KMS-11 (cell line): ENCODE results near the gene LENG9.
"Not testable (repeated sequence)": the region's sequence is repeated elsewhere in the genome, so short reads cannot be mapped to it uniquely, and the experiment has no call there.

Experiments used
- H2AFZ ChIP-seq: fragments of 200-600 bp; sonication (generic); 2 replicates; pipeline ENCODE4 v1.6.1; 2016; ENCODE audit warnings: antibody characterized with exemption, mixed run types, low read depth
- H3K27ac ChIP-seq: fragments of 200-600 bp; sonication (generic); 2 replicates; pipeline ENCODE4 v1.6.1; 2016; ENCODE audit warnings: mild to moderate bottlenecking, mixed run types
- H3K27me3 ChIP-seq: fragments of 200-600 bp; sonication (generic); 2 replicates; pipeline ENCODE4 v1.6.1; 2017; ENCODE audit warnings: mild to moderate bottlenecking, low read depth, mixed run types, moderate library complexity; ENCODE audit not compliant: insufficient read depth
- H3K36me3 ChIP-seq: fragments of 200-600 bp; sonication (generic); 2 replicates; pipeline ENCODE4 v1.6.1; 2017; ENCODE audit warnings: mild to moderate bottlenecking, mixed run types; ENCODE audit not compliant: insufficient read depth
- H3K4me1 ChIP-seq: fragments of 200-600 bp; sonication (generic); 2 replicates; pipeline ENCODE4 v1.6.1; 2016; ENCODE audit warnings: mild to moderate bottlenecking, low read depth, mixed run types; ENCODE audit not compliant: poor library complexity, severe bottlenecking
- H3K4me2 ChIP-seq: fragments of 200-600 bp; sonication (generic); 2 replicates; pipeline ENCODE4 v1.7.0; 2016; ENCODE audit warnings: mild to moderate bottlenecking, mixed run types
- H3K4me3 ChIP-seq: fragments of 200-600 bp; sonication (generic); IDR thresholded peaks from 2 replicates; pipeline ENCODE4 v1.6.1; 2017; ENCODE audit warnings: low read depth, low read length, mixed read lengths; ENCODE audit not compliant: insufficient read depth
- H3K79me2 ChIP-seq: fragments of 200-600 bp; sonication (generic); 2 replicates; pipeline ENCODE4 v1.6.1; 2016; ENCODE audit warnings: low read depth, mixed run types; ENCODE audit not compliant: insufficient read depth
- H3K9ac ChIP-seq: fragments of 200-600 bp; sonication (generic); 2 replicates; pipeline ENCODE4 v1.6.1; 2016; ENCODE audit warnings: mild to moderate bottlenecking, mixed run types
- H4K20me1 ChIP-seq: fragments of 200-600 bp; sonication (generic); 2 replicates; pipeline ENCODE4 v1.6.1; 2016; ENCODE audit warnings: mild to moderate bottlenecking, mixed run types; ENCODE audit not compliant: insufficient read depth
- TF ChIP-seq, protein P1 (sequence below): fragments of 200-600 bp; sonication (generic); conservative IDR thresholded peaks from 2 replicates; pipeline ENCODE4 v1.6.1; 2017; ENCODE audit warnings: low read depth, mild to moderate bottlenecking, antibody characterized with exemption, low read length, moderate library complexity, mixed read lengths

LENG9 gene

DNA sequence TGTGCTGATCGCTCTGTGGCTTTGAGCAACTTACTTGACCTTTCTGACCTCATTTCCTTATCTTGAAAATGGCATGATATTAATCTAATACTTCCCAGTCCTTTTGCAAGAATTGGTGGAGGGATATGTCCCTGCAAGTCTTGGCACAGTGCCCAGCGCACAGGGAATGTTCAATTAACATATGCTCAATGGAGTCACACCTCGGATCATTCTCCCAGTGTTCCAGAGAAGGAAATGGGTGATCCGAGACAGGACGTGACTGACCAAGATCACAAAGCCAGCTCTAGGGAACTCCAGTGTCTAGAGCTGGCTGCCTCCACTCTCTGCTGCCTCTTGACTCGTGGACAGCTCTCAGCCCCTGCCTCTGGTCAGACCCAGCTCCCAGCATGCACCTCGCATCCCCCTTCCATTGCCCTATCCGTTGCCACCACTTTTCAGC is 5.9 kb upstream of the LENG9 start:
- no peak overlapping the region for H3K4me2 ChIP-seq
- TF ChIP-seq, protein P1, sequence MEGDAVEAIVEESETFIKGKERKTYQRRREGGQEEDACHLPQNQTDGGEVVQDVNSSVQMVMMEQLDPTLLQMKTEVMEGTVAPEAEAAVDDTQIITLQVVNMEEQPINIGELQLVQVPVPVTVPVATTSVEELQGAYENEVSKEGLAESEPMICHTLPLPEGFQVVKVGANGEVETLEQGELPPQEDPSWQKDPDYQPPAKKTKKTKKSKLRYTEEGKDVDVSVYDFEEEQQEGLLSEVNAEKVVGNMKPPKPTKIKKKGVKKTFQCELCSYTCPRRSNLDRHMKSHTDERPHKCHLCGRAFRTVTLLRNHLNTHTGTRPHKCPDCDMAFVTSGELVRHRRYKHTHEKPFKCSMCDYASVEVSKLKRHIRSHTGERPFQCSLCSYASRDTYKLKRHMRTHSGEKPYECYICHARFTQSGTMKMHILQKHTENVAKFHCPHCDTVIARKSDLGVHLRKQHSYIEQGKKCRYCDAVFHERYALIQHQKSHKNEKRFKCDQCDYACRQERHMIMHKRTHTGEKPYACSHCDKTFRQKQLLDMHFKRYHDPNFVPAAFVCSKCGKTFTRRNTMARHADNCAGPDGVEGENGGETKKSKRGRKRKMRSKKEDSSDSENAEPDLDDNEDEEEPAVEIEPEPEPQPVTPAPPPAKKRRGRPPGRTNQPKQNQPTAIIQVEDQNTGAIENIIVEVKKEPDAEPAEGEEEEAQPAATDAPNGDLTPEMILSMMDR, result no peak

DNA sequence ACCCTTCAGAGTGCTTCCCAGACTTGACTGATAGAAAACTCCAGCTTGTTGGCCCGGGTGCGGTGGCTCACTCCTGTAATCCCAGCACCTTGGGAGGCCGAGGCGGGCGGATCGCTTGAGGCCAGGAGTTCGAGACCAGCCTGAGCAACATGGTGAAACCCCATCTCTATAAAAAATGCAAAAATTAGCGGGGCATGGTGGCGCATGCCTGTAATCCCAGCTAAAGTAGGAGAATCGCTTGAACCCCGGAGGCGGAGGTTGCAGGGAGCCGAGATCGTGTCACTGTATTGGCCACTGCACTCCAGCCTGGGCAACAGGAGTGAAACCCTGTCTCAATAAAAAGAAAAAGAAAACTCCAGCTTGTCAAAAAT is 2.5 kb upstream of the LENG9 start:
- peaks cover 18% of the 10 kb centered on the region; the same call in 1 of the 2 replicates for H3K79me2 ChIP-seq
- not testable (repeated sequence) for H3K9ac ChIP-seq, H3K4me2 ChIP-seq, H3K27ac ChIP-seq, H4K20me1 ChIP-seq, H2AFZ ChIP-seq, H3K4me1 ChIP-seq, H3K36me3 ChIP-seq, H3K4me3 ChIP-seq
- H3K27me3 ChIP-seq, result peaks cover 42% of the 10 kb centered on the region

More for the DNA sequence above, 5.9 kb upstream of the LENG9 start:
- Histone ChIP-seq H3K4me1 (no peaks in the 10 kb centered on the region), H3K9ac (no peak overlapping the region), H3K27ac (no peak overlapping the region), H3K4me3 (no peak overlapping the region), H2AFZ (no peak overlapping the region), H4K20me1 (no peaks in the 10 kb centered on the region), H3K27me3 (peaks cover 57% of the 10 kb centered on the region), H3K36me3 (no peaks in the 10 kb centered on the region), H3K79me2 (no peaks in the 10 kb centered on the region)

DNA sequence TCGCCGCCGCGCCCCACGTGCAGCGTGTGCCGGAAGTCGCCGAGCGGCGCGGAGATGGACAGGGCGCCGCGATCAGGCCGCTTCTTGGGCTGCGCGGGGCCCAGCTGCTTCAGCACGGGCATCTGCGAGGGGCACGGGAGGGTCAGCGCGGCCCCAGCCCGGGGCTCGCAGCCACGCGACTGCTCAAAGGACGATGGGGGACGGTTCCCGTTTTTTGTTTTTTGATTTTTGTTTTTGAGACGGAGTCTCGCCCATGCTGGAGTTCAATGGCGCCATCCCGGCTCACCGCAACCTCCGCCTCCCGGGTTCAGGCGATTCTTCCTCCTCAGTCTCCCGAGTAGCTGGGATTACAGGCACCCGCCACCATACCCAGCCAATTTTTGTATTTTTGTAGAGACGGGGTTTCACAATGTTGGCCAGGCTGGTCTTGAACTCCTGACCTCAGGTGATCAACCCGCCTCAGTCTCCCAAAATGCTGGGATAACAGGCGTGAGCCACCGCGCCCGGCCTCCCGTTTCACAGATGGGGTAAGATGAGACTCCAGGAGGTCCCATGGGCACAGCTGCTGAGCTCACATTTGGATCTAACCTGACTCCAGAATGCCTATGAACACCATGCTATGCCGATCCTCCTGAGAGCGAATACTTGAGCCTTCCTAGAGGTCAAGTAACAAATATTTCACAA is 2.0 kb upstream of the LENG9 start:
- H3K4me1 ChIP-seq, result peaks cover 7% of the 10 kb centered on the region
- no peak overlapping the region for H3K27ac ChIP-seq
- no peak overlapping the region for H3K4me3 ChIP-seq
- H3K27me3 ChIP-seq, result peaks cover 37% of the 10 kb centered on the region
- no peak overlapping the region for H3K9ac ChIP-seq
- TF ChIP-seq, protein P1, result no peak
- no peak overlapping the region for H3K4me2 ChIP-seq
- H2AFZ ChIP-seq, result no peak overlapping the region
- no peaks in the 10 kb centered on the region for H4K20me1 ChIP-seq
- no peaks in the 10 kb centered on the region for H3K36me3 ChIP-seq
- peaks cover 23% of the 10 kb centered on the region; the same call in 1 of the 2 replicates for H3K79me2 ChIP-seq

DNA sequence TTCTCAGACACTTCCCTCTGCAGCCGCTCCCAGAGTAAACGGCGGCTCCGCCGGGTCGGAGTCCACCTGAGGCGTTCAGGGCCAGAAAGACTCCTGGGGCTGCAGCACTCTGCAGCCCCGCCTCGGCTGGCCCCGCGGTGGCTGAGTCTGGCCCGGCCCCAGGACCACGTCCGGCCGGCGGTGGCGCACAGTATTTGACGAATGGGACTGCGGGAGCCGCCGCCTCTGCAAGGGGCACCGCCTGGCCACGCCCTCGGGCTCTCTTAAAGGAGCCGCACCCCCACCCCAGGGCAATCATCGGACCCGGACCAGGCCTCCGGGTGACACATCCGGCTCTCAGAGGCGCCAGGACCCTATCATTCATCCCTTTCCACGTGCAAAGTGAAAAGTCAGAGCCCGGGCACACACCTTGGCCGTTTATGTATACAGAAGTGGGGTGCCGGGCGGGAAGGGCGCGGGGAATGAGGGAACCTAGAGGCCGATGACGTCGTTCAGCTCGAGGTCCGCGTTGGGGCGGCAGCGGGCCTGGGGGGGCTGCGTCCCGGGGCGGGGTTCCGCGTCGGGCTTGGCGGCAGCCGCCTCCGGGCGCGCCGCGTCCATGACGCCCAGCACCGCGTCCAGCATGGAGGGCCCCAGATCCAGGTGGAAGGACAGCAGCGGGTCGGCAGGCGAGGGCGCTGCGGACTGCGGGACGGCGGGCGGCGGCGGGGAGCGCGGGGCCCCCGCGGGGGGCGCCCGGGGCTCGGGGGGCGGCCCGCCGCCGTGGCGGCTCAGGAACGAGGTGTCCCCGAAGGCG is 1.2 kb upstream of the LENG9 start:
- peaks cover 30% of the 10 kb centered on the region for H3K27me3 ChIP-seq
- peaks cover 7% of the 10 kb centered on the region for H3K4me1 ChIP-seq
- no peaks in the 10 kb centered on the region for H3K36me3 ChIP-seq
- peak overlapping the region; percentile 84 for H2AFZ ChIP-seq
- TF ChIP-seq, protein P1, result no peak
- no peaks in the 10 kb centered on the region for H4K20me1 ChIP-seq
- H3K79me2 ChIP-seq, result peaks cover 23% of the 10 kb centered on the region; the same call in 1 of the 2 replicates
- peak overlapping the region; percentile 95 for H3K27ac ChIP-seq
- no peak overlapping the region; the same call in 1 of the 2 replicates for H3K9ac ChIP-seq
- peak overlapping the region; percentile 82; the same call in 1 of the 2 replicates for H3K4me2 ChIP-seq
- H3K4me3 ChIP-seq, result no peak overlapping the region
